Dedifferentiated amniotic fluid mesenchymal stem cell (primary cell): Measurements from ENCODE around the gene CASD1.

Experiments used
- DNase-seq: peaks from one replicate; pipeline ENCODE4 v3.0.0-alpha.2; 2016; ENCODE audit errors: extremely low spot score

Gene CASD1

GRCh38 chr7:94580601-94581000, 71.0 kb downstream of the CASD1 start:
- DNase-seq = peak; percentile 23

- peak; percentile 54 for DNase-seq
These were observed 74.5 kb downstream of the CASD1 start for GRCh38 chr7:94584113-94584512.

- no peak for DNase-seq
These were observed 78.5 kb downstream of the CASD1 start for GRCh38 chr7:94588075-94588474.

DNA sequence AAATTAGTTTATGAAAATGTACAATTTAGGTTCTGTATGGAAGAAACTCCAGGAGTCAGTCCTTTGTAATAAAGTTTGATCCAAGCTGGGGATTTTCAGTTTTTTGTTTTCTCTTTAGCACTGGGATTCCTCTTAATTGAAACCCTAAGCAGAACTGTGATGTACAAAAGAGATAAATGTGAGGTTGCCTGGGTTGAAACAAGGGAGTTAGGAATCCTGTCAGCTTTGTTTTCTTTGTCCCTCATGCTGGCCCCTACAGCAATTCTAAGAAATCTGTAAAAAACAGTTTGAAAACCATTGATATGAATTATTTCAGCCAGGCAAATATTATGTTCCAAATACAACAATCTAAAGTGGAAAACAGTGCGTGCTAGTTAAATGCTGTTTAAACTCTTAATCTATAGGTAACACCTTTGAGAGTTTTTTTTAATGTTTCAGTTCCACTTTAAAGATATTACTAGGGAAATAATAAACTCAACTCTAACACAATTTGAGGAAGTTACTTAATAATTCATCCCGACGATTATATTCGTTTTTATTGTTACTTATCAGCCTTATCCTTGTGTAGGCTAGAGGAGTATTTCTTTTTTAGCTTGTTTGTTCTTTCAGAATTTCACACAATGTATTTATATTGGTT, 81.0 kb downstream of the CASD1 start:
- DNase-seq = no peak

GRCh38 chr7:94591176-94591575, 81.6 kb downstream of the CASD1 start:
- no peak for DNase-seq

GRCh38 chr7:94594882-94595281, 85.3 kb downstream of the CASD1 start:
- DNase-seq = no peak

DNA sequence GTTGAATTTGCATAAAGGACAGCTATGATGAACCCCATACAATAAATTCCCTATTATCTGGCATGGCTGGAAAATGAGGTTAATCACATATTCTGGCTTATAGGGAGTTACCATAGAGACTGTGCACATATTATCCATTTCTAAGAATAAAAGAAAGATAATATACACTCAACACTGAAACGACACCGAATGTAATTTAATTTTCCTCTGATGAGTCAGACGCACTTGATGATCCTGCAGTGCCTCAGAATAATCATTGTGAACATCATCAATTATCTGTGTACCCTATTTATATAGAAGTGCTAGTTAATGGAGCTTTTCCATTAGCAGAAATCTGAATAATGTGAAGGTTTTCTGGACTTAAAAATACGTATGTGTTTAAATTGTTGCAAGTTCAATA, 86.1 kb downstream of the CASD1 start:
- DNase-seq = no peak

GRCh38 chr7:94600267-94600666, 90.7 kb downstream of the CASD1 start:
- DNase-seq = no peak

DNA sequence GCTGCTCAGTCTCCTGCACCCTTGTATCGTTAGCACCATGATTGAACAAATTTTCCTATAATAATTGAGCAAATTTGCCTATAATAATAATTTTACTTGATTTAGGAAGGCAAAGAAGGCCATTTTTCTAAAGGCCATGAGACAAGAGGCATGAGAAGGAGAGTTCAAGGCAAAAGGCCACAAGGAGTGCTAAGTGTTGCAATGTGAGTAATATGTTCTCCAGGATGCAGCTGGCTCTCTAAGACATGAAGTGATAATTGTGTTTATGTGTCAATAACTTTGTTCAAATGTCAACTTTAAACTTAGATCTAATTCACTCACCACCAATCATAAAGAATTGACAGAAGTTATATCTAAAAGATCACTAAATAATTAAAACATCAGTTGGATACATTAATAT, 92.6 kb downstream of the CASD1 start:
- no peak for DNase-seq

DNA sequence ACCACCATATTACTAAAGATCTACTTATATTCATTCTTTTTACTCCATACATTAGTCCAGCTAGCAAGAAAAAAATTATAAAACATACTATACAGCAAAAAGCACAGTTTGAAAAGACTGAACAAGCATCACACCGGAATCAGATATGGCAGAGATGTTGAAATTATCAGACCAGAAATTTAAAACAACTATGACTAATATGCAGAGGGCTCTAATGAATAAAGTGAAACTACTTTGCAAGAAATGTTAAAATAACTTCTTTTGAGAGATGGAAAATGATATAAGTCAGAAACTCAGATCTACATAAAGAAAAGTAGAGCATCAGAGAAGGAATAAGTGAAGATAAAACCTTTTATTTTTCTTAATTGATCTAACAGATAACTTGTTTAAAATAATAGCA, 95.4 kb downstream of the CASD1 start:
- no peak for DNase-seq
